GM21737 (cell line): ENCODE measurements around the gene TMPRSS2.

Experiments used
- ATAC-seq: cut with Tn5 transposase; IDR thresholded peaks from one replicate; pipeline ENCODE4 v1.9.1; 2021; ENCODE audit warnings: mild to moderate bottlenecking, moderate library complexity; ENCODE audit not compliant: unreplicated experiment

TMPRSS2 gene

DNA sequence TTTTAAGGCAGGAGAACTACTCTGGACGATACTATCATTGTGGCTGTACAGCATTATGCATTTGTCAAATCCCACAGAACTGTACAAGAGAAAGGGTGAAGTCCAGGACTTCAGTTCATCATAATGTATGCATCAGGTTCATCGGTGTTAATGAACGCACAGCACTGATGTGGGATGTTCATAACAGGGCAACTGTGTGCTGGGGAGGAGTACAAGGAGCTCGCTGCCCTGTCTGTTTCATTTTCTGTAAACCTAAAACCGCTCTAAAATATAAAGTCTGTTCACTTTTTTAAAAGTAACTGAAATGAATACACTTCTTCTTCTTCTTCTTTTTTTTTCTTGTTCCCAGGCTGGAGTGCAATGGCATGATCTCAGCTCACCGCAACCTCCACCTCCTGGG, 25.0 kb downstream of the TMPRSS2 start:
- ATAC-seq = no peak

DNA sequence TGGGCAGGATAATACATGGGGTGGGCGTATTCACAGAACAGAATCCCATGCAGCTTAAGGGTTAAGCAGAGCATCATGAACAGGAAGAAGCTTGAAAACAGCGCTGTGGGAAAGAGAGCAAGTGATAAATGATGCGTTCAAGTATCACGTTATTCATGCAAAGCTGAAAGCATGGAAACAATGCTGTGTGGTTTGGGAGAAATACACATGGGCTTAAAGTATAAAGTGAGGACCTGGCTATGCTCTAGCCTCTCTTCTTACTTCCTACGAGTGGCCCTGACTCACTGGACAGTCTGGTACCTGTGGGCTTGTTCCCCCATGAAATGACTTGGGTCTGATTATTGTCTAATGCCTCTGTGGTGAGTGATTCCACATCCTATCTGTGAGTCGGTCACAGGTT, 25.7 kb downstream of the TMPRSS2 start:
- ATAC-seq = no peak

DNA sequence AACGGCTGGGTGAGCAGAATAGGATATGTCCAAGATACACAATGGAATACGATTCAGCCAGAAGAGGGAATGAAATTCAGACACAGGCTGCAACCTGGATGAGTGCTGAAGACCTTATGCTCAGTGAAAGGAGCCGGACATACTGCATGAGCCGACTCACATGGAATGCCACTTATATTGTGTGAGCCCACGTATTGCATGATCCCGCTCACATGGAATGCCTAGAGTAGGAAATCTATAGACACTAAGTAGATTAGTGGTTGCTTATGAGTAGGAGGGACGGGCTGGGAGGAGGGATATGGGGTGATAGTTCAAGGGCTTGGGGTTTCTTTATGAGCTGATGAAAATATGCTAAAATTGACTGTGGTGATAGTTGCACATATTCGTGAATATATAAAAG, 26.8 kb downstream of the TMPRSS2 start:
- no peak for ATAC-seq

DNA sequence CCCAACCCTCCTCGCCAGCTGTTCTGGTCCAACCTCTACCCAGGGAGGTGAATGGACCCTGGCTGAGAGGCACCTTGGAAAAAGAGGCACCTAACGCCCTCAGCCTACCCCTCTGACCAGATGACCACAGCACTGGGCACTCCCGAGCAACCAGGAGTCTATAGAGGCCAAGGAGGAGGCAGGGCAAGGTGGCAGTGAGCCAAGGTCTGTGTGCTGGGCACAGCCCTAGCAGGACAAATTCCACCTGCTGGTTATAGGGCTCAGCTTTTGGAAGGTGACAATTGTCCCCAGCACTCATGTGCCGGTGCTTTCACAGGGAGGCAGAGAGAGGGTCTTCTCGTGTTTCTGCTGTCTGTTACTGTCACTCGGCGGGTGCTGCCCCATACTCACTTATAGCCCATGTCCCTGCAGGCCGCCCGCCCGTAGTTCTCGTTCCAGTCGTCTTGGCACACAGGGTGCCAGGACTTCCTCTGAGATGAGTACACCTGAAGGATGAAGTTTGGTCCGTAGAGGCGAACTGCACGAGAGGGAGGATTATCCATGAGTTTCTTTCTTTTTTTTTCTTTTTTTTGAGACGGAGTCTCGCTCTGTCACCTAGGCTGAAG, 27.8 kb downstream of the TMPRSS2 start:
- ATAC-seq = no peak

DNA sequence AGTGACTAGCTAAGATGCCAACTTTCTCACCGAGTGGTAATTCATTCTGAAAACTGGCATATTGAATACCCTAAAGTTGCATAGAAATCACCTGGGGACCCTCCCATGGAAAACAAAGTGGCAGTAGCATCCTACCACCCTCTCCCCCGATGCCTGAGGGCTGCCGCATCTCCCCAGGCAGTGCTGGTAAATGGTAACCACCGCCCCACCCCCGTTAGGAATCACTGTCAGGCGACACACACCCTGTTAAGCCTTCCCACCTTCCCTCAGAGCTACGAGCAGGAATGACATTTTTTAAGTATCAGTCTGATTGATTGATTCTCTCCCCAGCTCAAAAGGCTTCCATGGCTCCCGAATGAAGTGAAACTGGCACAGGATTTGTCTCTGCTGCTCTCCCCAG, 28.3 kb downstream of the TMPRSS2 start:
- ATAC-seq = no peak

DNA sequence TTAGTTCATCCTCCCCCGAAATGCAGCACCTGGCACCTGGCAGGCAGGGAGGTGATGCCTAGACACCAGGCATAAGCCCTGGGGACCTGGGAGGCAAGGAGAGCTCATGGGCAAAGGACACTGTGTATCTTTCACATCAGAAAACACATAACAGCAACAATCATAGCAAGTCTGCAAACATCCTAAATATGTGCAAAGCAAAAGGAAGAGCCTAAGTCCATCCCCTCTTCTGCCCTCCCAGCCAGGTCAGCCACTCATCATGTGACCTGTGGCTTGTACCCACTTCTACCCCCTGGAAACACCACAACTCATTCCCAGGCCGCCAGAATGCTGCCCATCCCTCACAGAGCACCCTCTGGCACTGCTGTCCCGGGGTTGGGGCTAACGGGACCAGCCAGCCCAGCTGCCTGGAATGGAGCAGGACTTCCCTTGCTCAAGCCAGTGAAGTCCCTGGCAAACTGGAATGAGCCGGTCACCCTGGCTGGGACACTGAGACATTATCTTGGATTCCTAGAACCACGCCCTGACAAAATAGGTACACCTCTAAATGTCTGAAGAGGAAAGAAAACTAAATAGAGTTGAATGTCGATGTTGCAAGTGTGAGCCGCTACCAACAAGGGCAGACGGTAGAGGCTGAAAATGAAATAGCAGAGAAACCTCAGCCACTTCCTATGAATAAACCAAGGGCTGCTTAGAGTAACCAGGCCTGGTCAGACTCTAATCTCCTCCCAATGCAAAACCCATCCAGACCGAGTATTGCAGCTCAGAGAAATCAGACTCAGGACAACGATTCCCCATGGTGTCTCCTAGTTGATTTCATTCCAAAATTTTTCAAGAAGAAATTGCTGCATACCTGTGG, 29.4 kb downstream of the TMPRSS2 start:
- no peak for ATAC-seq

DNA sequence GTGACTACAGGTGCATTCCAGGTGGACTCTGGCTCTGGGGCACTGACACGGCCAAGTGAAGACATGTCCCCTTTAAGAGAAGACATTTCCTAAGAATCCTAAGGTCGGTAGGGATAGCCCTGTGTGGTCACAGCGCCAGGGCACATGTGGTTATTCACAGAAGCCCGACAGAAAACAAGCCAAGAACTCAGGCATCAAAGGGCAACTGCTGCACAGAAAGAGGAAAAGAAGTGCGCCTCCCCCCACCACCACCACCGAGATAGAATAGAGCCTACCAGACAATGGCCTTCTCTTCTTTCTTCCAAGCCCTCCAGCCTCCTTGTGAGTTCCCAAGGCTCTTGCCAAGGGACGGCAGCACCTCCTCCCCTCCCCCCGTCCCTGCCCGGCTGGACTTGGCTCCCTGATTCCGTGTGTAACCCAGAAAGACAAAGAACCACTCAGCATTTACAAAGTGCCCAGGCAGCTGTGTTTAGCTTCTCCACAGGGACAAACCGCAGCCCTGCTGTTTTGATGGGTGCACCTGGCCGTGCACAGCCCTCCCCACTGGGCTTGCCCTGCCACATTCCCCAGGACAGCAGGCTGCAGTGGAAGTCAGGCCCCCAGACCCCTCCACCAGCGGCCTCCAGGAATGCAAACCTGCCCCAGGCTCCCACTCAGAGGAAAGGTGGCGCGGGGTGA, 30.2 kb downstream of the TMPRSS2 start:
- no peak for ATAC-seq

DNA sequence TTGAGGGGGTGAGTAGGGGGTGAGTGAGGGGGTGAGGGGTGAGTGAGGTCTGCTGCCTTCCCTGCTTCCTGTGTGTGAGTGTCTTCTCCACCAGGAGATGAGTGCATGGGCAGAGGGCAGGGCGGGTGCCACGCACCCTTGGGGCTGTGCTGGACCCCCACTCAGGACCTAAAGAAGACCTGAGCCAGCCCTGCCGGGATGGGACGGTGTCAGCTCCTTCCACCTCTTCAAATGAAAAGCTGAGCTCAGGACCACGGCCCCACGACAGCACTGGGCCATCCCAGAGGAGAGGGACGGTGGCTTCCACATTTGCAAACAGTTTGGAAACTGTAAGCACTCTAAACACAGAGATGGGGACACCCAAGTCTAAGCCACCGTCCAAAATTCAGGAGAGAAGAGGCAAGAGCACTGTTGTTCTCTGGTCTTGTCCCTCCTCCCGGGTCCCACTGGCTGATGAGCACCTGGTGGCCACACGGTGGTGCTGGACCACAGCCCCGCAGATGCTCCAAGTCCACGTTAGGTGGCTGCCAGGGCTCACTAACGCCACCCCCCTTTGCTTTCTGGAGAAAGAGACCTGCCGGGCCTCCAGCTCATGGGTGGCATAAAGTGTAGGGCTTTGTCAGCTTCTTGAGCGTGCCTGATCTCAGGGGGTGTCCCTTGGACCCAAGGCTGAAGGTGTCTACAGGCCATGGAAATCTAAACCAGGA, 32.1 kb downstream of the TMPRSS2 start:
- ATAC-seq = no peak

DNA sequence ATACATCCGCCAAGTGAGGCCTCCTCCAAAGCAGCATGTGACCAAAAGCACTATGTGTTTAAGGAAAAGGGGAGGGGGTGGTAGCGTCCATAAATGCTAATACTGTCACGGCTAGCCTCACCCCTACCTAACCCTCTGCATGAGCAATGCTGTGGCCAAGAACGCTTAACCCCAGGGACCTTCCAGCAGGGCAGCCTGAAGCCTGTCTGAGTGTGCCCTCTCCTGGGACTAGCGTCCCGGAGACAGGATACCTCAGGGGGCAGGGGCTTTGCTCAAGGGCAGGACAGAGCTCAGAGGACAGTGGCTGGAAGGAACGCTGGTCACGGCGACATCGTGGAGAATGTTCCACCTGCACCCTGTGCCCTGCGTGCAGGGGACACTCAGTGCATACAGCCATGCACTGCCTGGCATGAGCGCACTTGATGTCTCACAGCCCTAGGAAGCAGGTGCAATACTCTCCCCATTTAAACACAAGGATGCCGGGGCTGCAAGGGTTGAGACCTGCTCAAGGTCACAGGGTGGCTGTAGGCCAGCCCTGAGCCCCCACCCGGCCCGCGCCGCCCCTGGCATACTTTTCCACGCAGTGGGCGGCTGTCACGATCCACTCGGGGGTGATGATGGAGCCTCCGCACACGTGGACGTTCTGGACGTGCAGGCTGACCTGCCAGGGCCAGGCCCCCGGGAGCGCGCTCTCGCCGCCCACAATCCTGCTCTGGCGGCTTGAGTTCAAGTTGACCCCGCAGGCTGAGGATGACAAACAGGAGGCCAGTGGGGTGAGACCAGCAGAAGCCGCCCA, 35.0 kb downstream of the TMPRSS2 start:
- ATAC-seq = no peak

DNA sequence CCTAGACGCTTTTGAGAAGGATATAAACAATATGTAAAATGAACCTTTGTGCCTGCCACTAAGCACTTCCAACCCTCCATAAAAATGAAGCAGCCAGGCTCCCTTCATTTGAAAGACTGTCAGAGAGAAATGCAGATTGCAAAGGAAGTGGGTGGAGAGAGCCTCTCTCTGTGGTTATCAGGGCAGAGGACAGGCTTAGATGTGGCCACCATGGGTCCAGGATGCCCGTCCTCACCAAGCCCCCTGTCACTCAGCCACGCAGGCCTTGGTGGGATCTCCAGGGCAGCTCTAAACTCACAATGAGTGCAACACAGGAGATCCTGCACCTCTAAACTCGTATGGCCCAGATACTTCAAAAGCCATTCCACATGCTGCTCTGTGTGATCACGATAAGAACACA, 37.9 kb downstream of the TMPRSS2 start:
- no peak for ATAC-seq

DNA sequence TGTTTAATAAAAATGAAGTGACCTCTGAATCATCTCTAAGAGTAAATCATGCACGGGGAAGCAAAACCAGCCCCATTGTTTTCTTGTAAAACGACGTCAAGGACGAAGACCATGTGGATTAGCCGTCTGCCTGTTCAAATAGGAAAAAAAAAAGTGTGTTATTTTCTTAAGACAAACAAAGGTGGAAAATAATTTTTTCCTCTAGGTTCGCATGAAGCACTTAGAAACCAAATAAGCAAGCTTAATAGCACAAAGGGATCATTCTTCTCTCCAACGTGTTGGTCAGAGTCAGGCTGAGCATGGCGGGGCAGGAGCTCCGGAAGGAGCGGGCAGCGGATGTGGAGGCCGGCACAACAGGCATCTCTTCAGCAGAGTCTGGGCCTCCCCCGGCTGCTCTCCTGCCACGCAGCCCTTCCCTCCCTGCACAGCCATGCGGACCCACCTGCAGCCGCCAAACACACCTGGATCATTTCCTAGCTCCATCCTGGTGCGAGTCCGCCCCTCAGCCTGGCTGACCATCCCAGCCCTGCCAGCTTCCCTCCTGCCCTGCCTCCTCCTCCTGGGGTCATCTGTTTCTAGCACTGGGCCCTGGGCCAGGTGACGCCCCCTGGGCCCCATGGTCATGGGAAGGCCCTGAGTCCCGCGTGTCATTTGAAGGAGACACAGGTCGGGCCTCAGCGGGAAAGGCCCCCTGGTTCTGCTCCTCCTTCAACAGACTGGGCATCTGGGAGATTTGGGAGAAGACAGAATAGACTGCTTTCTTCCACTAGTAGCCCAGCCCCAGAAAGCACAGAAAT, 41.7 kb downstream of the TMPRSS2 start:
- ATAC-seq = no peak

DNA sequence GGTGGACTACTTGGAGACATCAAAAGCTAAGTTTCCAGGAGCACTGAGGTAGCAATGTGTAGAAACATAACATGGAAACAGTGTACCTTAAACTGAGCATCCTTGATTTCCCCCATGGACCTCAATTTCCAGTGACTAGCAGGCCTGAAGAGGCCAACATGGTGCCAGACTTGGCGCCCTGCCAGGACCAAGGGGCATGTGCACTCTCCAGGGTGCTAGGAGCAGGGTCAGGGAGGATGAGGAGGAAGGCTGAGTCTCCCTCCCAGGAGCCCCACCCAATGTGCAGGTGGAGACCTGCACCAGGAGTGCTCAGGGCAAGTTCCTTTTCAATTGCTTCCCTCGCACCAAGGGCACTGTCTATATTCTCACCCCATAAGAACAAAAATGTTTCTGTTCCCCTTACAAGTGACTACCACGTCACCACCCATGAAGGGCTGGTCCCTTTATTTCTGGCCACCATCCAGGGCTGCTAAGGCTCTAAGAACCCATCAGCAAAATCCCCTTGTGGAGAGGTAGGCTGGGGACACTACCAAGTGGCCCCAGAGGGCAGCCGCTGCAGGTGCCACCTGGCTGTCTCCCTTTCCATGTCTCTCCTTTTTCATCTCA, 42.7 kb downstream of the TMPRSS2 start:
- no peak for ATAC-seq

DNA sequence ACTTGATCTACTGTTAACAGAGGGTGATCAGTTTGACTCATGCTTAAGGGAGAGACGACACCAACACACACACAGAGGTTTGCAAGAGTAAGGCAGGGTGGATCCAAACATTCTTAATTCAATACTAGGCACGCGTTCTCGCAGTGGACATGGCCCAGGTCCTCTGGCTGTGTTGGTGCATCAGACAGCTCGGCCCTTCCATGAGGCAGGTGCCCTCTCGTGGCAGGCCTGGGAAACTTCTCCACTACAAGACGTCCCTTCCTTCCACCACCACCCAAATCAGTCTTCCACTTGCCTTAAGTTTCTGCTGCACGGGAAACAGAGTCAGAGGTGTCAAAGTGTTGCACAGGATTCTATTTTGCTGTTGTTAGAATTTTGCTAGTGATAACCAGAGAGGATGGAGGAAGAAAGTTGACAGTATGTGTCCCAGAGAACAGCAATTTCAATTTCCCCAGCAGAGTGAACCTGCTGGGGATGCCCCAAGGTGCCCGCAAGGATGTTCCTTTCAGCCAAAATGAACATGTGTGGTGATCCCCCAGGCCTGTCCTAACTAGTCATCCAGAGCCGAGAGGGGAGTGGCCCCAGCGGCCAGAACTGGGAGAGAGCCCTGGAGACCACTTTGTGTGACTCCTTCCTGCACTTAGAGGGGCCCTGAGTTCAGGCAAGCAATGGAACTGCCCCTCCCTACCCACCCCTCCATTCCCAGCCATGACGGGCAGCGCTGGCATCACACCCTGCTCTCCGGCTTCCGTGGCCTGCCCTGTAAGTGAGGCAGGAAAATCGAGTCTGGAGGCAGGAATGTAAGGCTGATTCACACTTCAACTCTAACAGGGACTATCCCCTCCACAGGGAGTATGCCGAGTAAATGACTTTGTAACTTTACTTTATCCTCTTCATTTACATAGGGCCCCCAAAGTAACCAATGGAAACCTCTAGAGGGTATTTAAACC, 47.1 kb downstream of the TMPRSS2 start:
- ATAC-seq = no peak

DNA sequence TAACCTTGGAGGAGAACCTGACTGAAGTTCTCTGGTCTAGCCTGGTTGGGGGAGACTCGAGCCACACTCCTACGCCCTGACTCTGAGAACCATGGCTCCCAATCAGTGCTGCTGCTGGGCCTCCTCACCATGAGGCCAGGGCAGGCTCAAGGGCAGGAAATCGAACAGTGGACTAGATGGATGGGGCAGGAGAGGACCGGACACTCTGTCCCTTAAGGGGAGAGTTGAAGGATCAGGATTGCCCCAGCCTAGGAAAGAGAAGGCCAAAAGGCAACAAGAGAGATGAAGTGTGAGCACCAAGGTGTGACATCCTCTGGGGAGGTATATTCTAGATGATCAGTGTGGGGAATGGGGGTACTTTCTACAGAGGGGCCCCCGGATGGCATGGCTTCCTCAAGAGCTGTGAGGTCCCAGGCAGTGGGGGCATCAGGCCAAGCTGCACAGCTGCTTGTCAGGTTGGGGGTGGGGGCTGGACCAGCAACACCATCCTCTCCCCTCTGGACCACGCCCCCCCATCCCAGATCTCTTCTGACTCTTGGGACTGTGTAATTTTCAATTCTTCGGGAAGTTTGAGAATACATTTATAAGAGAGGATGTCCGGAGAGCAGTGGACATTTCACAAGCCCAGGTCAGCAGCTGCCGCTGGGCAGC, 47.9 kb downstream of the TMPRSS2 start:
- no peak for ATAC-seq

DNA sequence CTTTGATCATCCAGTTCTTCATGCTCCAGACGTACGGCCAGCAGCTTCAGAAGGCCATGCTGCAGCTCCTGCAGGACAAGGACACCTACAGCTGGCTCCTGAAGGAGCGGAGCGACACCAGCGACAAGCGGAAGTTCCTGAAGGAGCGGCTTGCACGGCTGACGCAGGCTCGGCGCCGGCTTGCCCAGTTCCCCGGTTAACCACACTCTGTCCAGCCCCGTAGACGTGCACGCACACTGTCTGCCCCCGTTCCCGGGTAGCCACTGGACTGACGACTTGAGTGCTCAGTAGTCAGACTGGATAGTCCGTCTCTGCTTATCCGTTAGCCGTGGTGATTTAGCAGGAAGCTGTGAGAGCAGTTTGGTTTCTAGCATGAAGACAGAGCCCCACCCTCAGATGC, 49.4 kb downstream of the TMPRSS2 start:
- no peak for ATAC-seq

DNA sequence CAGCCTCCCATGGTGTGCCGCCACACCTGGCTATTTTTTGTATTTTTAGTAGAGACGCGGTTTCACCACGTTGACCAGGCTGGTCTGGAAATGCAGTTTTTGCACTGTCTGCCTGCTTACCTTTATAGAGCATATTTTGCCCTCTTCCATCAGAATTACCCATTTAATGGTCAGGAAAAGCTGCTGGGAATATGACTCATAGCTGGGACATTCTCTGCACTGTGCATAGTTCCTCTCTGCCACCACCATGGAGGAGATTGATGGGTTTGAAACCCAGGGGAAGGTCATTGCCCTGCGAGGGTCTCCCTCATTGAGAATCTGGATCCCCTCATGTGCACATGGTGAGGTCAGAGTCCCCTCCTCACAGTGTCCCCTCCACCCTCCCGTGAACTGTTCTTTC, 49.8 kb downstream of the TMPRSS2 start:
- no peak for ATAC-seq

DNA sequence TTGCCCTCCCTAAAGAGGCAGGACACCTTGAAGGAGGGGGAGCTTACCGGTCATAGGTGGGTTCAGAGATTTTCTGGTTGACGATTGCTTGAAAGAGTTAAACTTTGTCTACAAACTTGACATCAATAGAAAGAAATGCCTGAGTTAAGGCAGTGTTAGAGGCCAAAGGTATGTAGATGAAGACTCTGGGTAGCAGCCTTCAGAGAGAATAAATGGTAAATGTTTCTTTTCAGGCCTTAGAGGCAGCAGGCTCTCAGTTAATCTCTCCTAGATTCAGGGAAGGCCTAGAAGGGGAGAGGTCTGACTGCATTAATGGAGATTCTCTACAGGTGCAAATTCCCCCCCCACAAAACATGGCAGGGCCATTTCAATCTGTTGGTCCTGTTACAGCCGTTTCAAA, 54.2 kb downstream of the TMPRSS2 start:
- no peak for ATAC-seq

DNA sequence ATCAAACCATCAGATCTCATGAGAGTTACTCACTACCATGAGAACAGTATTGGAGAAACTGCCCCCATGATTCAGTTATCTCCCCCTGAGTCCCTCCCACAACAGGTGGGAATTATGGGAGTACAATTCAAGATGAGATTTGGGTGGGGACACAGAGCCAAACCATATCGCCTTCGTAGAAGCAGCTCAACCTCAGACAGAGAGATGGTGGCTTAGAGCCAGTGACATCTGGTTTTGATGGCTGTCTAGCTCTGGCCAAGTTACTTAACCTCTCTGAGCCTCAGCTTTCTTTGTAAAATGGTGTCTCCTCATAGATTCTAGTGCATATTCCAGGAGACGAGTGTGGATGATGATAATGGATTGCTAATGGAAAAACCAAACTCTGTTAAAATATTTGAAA, 54.8 kb downstream of the TMPRSS2 start:
- no peak for ATAC-seq
